HuH-7 (cell line): Measurements from ENCODE around the gene EXOC6.

ENCODE experiments used
- DNase-seq: peaks from one replicate; pipeline ENCODE4 v3.0.0; 2011; ENCODE audit warnings: low spot score

The EXOC6 gene

DNA sequence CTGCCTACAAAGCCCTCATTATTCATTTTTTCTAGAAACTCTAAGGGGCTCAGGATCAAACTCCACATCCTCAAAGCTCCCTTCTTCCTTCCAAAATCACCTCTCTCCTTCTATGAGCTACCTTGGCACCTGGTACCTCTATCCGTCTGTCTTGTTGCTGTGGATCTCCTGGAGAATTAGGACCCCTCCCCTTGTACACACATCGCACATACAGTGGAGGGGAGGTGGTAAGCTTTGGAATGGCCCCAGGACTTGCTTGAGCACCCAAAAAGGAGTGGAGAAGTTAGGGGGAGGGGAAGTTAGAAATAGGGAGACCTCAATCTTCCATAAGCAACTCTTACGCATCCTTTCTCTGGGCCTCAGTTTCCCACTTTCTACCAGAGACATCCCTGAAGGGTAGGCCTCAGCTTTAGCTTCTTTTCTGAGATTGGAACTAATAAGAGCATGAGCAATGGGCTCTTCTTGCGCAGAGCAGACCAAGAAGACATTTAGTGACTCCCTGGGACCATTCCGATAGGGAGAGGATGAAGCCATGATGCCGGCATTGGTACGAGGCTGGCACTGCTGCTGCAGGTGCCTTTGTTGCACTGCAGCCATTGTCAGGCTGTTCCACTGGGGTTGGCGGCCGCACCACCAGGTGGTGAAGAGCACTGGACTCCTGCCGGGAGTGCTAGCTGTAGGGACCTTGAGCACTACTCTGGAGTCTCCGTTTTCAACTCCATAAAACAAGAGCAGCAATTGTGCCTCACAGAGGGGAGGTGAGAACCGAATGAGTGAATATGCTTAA lies 216.7 kb downstream of the EXOC6 start:
- no peak for DNase-seq

DNA sequence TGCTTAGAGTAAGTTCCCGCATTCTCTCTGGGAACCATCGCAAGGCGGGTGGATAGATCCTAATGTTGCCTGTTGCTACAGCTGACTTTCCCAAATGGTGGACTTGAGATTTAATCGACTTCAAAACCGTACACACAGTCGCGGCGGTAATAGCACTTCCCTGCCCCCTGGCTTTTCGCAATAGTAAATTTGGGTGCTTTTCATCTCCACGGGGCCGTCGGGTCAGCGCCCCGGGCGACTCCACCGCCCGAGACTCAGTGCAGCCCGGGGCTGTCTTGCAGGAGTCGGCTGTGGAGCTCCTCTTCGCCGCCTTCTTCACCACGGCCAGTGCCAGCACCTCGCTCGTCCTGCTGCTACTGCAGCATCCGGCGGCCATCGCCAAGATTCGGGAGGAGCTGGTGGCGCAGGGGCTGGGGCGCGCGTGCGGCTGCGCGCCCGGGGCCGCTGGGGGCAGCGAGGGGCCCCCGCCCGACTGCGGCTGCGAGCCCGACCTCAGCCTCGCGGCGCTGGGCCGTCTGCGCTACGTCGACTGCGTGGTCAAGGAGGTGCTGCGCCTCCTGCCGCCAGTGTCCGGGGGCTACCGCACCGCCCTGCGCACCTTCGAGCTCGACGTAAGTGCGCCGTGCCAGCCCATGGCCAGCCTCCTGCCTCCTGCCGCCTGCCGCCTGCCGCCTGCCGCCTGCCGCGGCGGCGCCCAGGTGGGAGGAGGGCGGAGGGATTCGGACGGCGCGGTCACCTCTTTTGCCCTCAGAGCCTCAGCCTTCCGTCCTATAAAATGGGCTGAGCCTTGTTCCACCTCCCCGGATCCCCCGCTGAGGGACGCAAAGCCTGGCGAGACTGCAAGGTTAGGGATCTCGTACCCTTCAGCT lies 217.6 kb downstream of the EXOC6 start:
- no peak for DNase-seq

DNA sequence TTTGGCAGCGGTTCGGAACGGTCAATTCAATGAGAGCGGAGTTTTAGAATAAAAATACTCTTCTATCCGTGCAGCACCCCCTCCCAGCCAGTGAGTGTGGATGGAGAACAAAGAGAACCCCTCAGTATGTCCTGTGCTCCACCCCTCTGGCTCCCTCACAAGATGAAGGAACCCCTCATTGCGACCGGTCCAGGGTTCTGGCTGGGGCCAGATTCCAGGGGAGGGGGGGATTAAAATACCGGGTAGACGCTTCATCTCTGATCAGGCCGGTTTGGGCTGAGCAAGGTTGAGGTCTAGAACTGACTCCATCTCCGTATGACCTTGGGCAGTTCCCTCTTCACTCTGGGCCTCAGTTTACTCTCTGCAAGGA lies 218.2 kb downstream of the EXOC6 start:
- no peak for DNase-seq

DNA sequence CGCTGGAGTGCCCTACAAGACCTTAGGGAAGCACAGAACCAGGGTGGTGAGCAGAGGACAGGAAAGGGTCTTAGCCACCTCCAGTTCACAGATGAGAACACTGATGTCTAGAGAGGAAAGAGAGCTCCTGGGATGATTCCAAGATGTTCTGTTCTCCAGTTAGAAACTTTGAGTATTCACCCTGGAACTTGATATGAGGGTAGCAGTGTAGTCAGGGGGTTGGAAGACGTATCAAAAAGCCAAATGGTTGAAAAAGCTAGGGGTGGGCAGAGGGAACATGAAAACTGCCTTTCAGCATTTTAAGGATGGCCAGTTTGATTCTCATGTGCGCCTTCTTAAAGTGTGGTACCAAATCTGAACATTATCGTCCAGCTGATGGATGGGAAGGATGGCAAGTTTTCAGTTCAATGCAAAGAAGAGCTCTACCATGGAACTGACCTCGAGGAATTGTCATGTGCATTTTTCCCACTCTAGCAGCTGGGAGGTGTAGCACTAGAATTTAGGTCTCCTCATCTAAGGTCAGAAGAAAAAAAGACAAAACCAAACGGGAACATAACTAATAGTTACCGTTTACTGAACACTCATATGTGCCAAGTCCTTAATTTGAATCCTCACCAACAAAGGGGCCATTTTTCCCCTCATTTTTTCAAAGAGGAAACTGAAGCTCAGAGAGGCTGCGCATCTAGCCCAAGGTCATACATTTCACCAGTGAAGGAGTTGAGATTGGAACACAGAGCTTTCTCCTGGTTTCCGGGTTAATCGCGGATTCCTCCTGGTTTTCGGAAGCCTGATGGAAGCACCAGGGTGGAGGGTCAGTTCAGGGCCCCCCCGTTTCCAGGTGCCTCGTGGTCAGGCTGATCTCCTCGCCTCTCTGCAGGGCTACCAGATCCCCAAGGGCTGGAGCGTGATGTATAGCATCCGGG lies 219.4 kb downstream of the EXOC6 start:
- DNase-seq, result no peak

GRCh38 chr10:93068411-93069244 lies 220.3 kb downstream of the EXOC6 start:
- DNase-seq, result no peak

DNA sequence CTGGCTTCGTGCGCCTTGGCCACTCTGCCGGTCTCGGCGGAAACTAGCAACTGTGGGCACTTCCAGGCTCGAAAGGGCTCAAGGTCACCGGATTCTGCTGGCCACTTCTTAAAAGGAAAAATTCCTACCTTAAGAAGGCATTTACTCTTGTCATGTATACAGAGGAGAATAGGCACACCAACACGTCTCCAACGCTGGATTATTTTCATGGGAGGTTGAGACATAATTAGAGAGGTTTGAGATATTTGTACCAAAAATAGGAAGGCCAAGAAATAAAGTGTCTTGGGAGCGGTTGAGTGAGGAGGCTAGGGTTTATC lies 220.9 kb downstream of the EXOC6 start:
- no peak for DNase-seq

DNA sequence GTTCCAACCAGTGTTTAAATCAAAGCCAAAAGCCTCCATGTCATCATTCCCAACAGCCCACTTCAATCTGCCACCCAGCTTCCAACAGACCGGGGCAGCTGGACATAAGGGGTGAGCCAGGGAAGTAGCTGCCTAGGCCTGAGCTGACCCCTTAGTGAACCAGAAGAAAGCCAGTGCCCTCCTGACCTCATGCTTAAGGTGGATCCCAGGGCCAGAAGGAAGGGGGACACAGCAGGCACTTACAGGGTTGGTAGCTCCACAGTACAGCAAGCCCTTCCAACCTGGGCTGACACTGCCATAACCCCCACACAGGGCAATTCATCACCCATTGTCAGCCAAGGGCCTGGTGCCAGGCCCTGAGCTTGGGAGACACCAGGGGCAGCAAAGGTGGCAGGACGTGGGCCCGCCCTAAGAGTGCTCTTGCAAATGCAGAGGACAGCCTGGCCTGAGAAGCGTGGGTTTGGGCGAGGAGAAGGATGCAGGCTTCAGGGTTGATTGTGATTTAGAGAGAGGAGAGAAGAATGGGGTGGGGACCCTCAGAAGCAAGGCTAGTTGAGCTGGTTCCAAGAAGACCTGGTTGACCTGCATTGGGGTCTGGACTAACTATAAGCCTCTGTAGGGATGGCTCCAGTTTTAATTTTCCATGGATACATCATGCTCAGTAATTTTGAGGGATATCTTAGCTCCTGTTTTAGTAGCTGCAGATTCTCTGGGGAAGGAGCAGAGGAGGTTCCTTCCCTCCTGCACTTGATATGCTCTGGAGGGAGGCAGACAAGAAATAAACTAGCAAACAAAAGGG lies 222.3 kb downstream of the EXOC6 start:
- DNase-seq, result no peak

DNA sequence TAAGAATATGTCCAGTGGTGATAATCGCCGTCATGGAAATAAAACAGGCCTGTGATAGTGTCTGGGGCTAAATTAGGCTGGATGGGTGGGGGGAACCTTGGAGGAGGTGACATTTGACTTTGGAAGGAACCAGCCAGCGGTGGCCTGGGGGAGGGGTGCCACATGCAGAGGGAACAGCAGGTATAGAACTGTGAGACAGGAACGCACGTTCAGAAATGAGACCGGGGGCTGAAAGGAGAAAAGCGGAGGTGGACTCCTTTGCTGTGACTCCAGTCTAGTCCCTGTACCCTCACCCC lies 222.8 kb downstream of the EXOC6 start:
- no peak for DNase-seq

DNA sequence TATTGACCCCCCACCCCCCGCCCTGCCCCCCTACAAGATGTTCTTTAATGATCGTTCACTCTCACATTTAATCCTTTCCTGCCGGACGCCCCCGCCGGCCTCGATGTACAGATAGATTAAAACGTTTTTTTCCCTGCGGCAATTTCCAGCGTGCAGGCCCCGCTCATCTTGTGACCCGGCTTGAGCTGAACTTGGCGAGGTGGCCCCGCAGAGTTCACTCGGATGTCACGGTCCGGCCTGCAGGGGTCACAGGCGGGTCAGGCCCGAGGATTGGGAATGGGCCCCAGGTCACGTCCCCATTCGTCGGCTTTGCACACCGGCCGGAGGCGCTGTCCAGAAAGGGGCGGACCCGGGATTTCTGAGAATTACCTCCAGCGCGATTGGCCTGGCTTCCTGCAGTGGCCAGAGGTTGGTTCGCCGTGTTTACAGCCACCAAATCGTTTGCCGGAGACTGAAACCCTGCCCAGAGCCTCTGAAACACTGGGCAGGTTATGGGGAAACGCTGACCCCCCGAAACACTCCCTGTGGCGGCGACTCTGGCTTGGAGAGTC lies 223.4 kb downstream of the EXOC6 start:
- DNase-seq, result peak; percentile 97

- no peak for DNase-seq
These were observed 223.9 kb downstream of the EXOC6 start for GRCh38 chr10:93072225-93072712.

GRCh38 chr10:93072713-93073538 lies 224.6 kb downstream of the EXOC6 start:
- DNase-seq, result no peak

GRCh38 chr10:93073539-93074146 lies 225.3 kb downstream of the EXOC6 start, which contains the start of gene CYP26A1:
Gene CYP26A1 (plus strand): TSS chr10:93073893. CDS start chr10:93073935, 42 bp downstream.
- DNase-seq, result peak; percentile 44

GRCh38 chr10:93074147-93074596 lies 225.9 kb downstream of the EXOC6 start:
- peak; percentile 74 for DNase-seq

DNA sequence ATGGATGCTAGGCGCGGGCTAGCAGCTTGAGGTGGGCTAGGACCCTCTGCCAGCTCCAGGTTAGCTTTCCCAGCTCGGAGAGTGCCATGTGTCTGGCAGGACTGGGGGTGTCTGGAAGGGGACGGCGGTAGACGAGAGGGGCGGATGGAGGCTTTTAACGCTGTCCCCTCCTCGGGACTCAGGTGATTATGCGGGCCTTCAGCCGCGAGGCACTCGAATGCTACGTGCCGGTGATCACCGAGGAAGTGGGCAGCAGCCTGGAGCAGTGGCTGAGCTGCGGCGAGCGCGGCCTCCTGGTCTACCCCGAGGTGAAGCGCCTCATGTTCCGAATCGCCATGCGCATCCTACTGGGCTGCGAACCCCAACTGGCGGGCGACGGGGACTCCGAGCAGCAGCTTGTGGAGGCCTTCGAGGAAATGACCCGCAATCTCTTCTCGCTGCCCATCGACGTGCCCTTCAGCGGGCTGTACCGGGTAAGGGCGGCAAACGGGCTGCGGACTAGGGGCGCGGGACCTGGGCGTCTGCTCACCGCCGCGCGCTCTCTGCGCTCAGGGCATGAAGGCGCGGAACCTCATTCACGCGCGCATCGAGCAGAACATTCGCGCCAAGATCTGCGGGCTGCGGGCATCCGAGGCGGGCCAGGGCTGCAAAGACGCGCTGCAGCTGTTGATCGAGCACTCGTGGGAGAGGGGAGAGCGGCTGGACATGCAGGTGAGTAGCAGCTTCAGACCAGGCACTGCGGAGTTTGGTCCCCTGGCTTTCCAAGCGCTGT lies 226.5 kb downstream of the EXOC6 start:
- no peak for DNase-seq

- no peak for DNase-seq
These were observed 227.3 kb downstream of the EXOC6 start for GRCh38 chr10:93075369-93076221.

DNA sequence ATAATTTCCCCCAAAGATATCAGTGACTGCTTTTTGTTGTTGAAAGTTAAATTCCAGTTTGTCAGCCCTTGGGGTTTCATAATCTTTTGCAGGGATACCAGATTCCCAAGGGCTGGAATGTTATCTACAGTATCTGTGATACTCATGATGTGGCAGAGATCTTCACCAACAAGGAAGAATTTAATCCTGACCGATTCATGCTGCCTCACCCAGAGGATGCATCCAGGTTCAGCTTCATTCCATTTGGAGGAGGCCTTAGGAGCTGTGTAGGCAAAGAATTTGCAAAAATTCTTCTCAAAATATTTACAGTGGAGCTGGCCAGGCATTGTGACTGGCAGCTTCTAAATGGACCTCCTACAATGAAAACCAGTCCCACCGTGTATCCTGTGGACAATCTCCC lies 228.6 kb downstream of the EXOC6 start:
- DNase-seq, result no peak

- DNase-seq, result peak; percentile 58
These were observed 229.6 kb downstream of the EXOC6 start for GRCh38 chr10:93077860-93078337.
